Panc1 (cell line): Measurements from ENCODE around the gene DHRS2. TPM values are rescaled to one million over a fixed set of nuclear protein-coding genes. Genes with fewer than 3 reads are reported as not detected.

ENCODE experiments used
- ATAC-seq: fragments of 200-7000 bp; cut with Tn5 transposase; 2 replicates; pipeline ENCODE4 v1.9.1; 2020; ENCODE audit warnings: mild to moderate bottlenecking, moderate library complexity
- BruUV-seq: library from RNA; stranded (reverse); fragments of 400-500 nt; replicated peaks from 2 replicates; lab custom pipeline; 2021; lab: Mats Ljungman, UMichigan
- CTCF ChIA-PET: fragments of 300-600 bp; sonication (Branson Sonifier 250); formaldehyde crosslinking; loops from one replicate; lab custom pipeline; 2022; ENCODE audit warnings: antibody characterized with exemption; lab: Charles Lee
- POLR2A ChIA-PET: fragments of 300-600 bp; sonication (Branson Sonifier 250); formaldehyde crosslinking; loops from one replicate; lab custom pipeline; 2022; ENCODE audit warnings: antibody characterized with exemption; lab: Charles Lee
- DNase-seq: peaks from one replicate; pipeline ENCODE4 v3.0.0-alpha.2; 2010; ENCODE audit warnings: low read depth, low spot score
- H3K27ac ChIP-seq: 2 replicates; pipeline ENCODE4 v1.5.1; 2011; ENCODE audit warnings: mild to moderate bottlenecking, low read length, inconsistent platforms
- H3K27me3 ChIP-seq: fragments of 200-500 bp; sonication (Bioruptor generic); 2 replicates; pipeline ENCODE4 v1.6.0; 2014; ENCODE audit warnings: low read length, inconsistent platforms; ENCODE audit not compliant: control insufficient read depth, insufficient read depth
- H3K36me3 ChIP-seq: fragments of 200-500 bp; sonication (Bioruptor generic); 2 replicates; pipeline ENCODE4 v1.5.1; 2014; ENCODE audit warnings: inconsistent platforms, mild to moderate bottlenecking, low read length, moderate library complexity; ENCODE audit not compliant: control insufficient read depth, insufficient read depth
- H3K4me1 ChIP-seq: 2 replicates; pipeline ENCODE4 v1.5.1; 2011; ENCODE audit warnings: inconsistent platforms, mild to moderate bottlenecking, low read length, moderate library complexity; ENCODE audit not compliant: control insufficient read depth, insufficient read depth
- H3K4me3 ChIP-seq, 2 experiments: 2 replicates each; pipeline ENCODE4 v1.5.1; 2011 to 2012; ENCODE audit warnings: low read depth in 2 of 2, low read length in 2 of 2, mild to moderate bottlenecking in 2 of 2, inconsistent platforms in 1 of 2, moderate library complexity in 1 of 2
- H3K9me3 ChIP-seq: fragments of 200-500 bp; sonication (Bioruptor generic); 2 replicates; pipeline ENCODE4 v1.5.1; 2014; ENCODE audit warnings: low read depth, mild to moderate bottlenecking, inconsistent platforms, low read length, moderate library complexity; ENCODE audit not compliant: control insufficient read depth, insufficient read depth
- CTCF ChIP-seq: fragments of 450-650 bp; IDR thresholded peaks from 2 replicates; pipeline ENCODE4 v1.5.1; 2017; ENCODE audit warnings: mild to moderate bottlenecking
- POLR2AphosphoS5 ChIP-seq: IDR thresholded peaks from 2 replicates; pipeline ENCODE4 v1.6.1; 2012; ENCODE audit warnings: mild to moderate bottlenecking, low read depth, low read length, moderate library complexity
- REST ChIP-seq, 2 experiments: IDR thresholded peaks; 2 replicates each; pipeline ENCODE4 v1.6.1; 2011 to 2012; ENCODE audit warnings: low read depth in 2 of 2, control low read depth in 1 of 2, low read length in 1 of 2, mild to moderate bottlenecking in 1 of 2, moderate library complexity in 1 of 2; ENCODE audit not compliant: insufficient read depth in 1 of 2
- SIN3A ChIP-seq: IDR thresholded peaks from 2 replicates; pipeline ENCODE4 v1.6.1; 2012; ENCODE audit warnings: low read depth, mild to moderate bottlenecking, low read length, moderate library complexity, borderline replicate concordance; ENCODE audit not compliant: insufficient read depth
- TCF7L2 ChIP-seq: IDR thresholded peaks from 2 replicates; pipeline ENCODE4 v1.6.1; 2011; ENCODE audit warnings: mild to moderate bottlenecking, low read depth, low read length, inconsistent platforms
- in situ Hi-C: cut with HindIII; loops from 2 replicates; pipeline ENCODE4 v1.10.0; 2016; ENCODE audit warnings: low sequenced_read_pairs, low pct_unique_long_range_greater_than_20kb
- intact Hi-C: fragments of 100-400 bp; cut with micrococcal nuclease; formaldehyde crosslinking; loops from one replicate; pipeline ENCODE4 v1.10.0; 2022; ENCODE audit not compliant: unreplicated experiment
- total RNA-seq: library from RNA; stranded (reverse); gene quantifications from one replicate; pipeline ENCODE4 v1.2.1, GENCODE V29; 2021; ENCODE audit not compliant: unreplicated experiment

DHRS2 gene
- total RNA-seq, 1 experiment from 2014 or later: 1.0 TPM

GRCh38 chr14:23615856-23616255 is 20.3 kb upstream of the DHRS2 start:
- CTCF ChIA-PET: no interaction called here
- peaks cover 3% of the 10 kb centered on the region for H3K27me3 ChIP-seq
- POLR2A ChIA-PET: no interaction called here
- no peak for TF ChIP-seq POLR2AphosphoS5
- TF ChIP-seq TCF7L2: no peak
- TF ChIP-seq REST (IDR thresholded peaks at IDR 0.05; ENCODE audit: insufficient read depth in 1 of 2, low read depth in 2 of 2, low read length in 1 of 2): no peak
- no peak for TF ChIP-seq CTCF
- TF ChIP-seq SIN3A: no peak
- ATAC-seq: no peak
- H3K9me3 ChIP-seq: no peaks in the 10 kb centered on the region
- H3K4me3 ChIP-seq: no peak overlapping the region
- no peak for DNase-seq
- intact Hi-C loops: no loop called here
- no peaks in the 10 kb centered on the region for H3K4me1 ChIP-seq
- in situ Hi-C loops: no loop called here
- no peaks in the 10 kb centered on the region for H3K36me3 ChIP-seq
- BruUV-seq: no TSS peak
- H3K27ac ChIP-seq: no peak overlapping the region

- TF ChIP-seq REST (IDR thresholded peaks at IDR 0.05; ENCODE audit: insufficient read depth in 1 of 2, low read depth in 2 of 2, low read length in 1 of 2) (no peak), POLR2AphosphoS5 (no peak), TCF7L2 (no peak), CTCF (no peak), SIN3A (no peak)
- Histone ChIP-seq H3K36me3 (no peaks in the 10 kb centered on the region), H3K27me3 (peaks cover 3% of the 10 kb centered on the region), H3K9me3 (no peaks in the 10 kb centered on the region), H3K27ac (no peak overlapping the region), H3K4me3 (no peak overlapping the region), H3K4me1 (no peaks in the 10 kb centered on the region)
- BruUV-seq: no TSS peak
- ChIA-PET POLR2A (no interaction called here), CTCF (no interaction called here)
- ATAC-seq (no peak), DNase-seq (no peak)
- intact Hi-C loops: no loop called here
- in situ Hi-C loops: no loop called here
Observed at GRCh38 chr14:23617539-23617938, 18.6 kb upstream of the DHRS2 start.
